Activated naive CD4-positive, alpha-beta T cell treated with anti-CD3 and anti-CD28 coated beads, Interleukin-2, amount 10 ng/mL, durations not matched to agents 7 days and 5 days (primary cell): ENCODE results near the gene ALG10B.
"Not testable (repeated sequence)": the region's sequence is repeated elsewhere in the genome, so short reads cannot be mapped to it uniquely, and the experiment has no call there.

Source experiments
- CTCF ChIA-PET: fragments of 350-600 bp; sonication (Branson Sonifier 250); formaldehyde crosslinking; loops from one replicate; lab custom pipeline; 2021; ENCODE audit warnings: antibody characterized with exemption; lab: Charles Lee
- DNase-seq: peaks from one replicate; pipeline ENCODE4 v3.0.0-alpha.2; 2020
- H3K27ac Mint-ChIP-seq: one replicate; pipeline ENCODE4 v1.8.0; 2021; ENCODE audit warnings: mild to moderate bottlenecking, moderate library complexity, mixed read lengths
- H3K27me3 Mint-ChIP-seq: one replicate; pipeline ENCODE4 v1.8.0; 2021; ENCODE audit warnings: mild to moderate bottlenecking, mixed read lengths
- H3K36me3 Mint-ChIP-seq: one replicate; pipeline ENCODE4 v1.8.0; 2021; ENCODE audit warnings: mixed read lengths
- H3K4me1 Mint-ChIP-seq: one replicate; pipeline ENCODE4 v1.8.0; 2021; ENCODE audit warnings: mixed read lengths
- H3K4me3 Mint-ChIP-seq: one replicate; pipeline ENCODE4 v1.8.0; 2021; ENCODE audit warnings: mild to moderate bottlenecking, moderate library complexity, mixed read lengths
- H3K9me3 Mint-ChIP-seq: one replicate; pipeline ENCODE4 v1.8.0; 2021; ENCODE audit warnings: mixed read lengths

Gene ALG10B

GRCh38 chr12:38342444-38342843, 25.9 kb downstream of the ALG10B start:
- no peaks in the 10 kb centered on the region for H3K4me1 Mint-ChIP-seq

GRCh38 chr12:38343256-38343655, 26.7 kb downstream of the ALG10B start:
- H3K36me3 Mint-ChIP-seq, H3K9me3 Mint-ChIP-seq, H3K27ac Mint-ChIP-seq, H3K4me3 Mint-ChIP-seq, CTCF ChIA-PET, H3K4me1 Mint-ChIP-seq, H3K27me3 Mint-ChIP-seq, DNase-seq: not testable (repeated sequence)

More at GRCh38 chr12:38342444-38342843, 25.9 kb downstream of the ALG10B start:
- Mint-ChIP-seq H3K36me3 (no peaks in the 10 kb centered on the region), H3K27me3 (peaks cover 4% of the 10 kb centered on the region), H3K9me3 (peaks cover 2% of the 10 kb centered on the region), H3K4me3 (no peak overlapping the region), H3K27ac (no peak overlapping the region)
- CTCF ChIA-PET: no interaction called here
- no peak for DNase-seq

- CTCF ChIA-PET, H3K4me1 Mint-ChIP-seq, H3K27me3 Mint-ChIP-seq, H3K4me3 Mint-ChIP-seq, H3K36me3 Mint-ChIP-seq, H3K9me3 Mint-ChIP-seq, H3K27ac Mint-ChIP-seq, DNase-seq: not testable (repeated sequence)
Observed at GRCh38 chr12:38343916-38344315, 27.3 kb downstream of the ALG10B start.

- Mint-ChIP-seq H3K27me3 (no peaks in the 10 kb centered on the region), H3K4me1 (peaks cover 3% of the 10 kb centered on the region), H3K27ac (no peak overlapping the region), H3K9me3 (no peaks in the 10 kb centered on the region), H3K4me3 (no peak overlapping the region), H3K36me3 (no peaks in the 10 kb centered on the region)
- CTCF ChIA-PET: no interaction called here
- DNase-seq: no peak
Observed at GRCh38 chr12:38350342-38351174, 34.0 kb downstream of the ALG10B start.

- H3K27ac Mint-ChIP-seq, H3K27me3 Mint-ChIP-seq, DNase-seq, H3K4me3 Mint-ChIP-seq, H3K36me3 Mint-ChIP-seq, H3K9me3 Mint-ChIP-seq, H3K4me1 Mint-ChIP-seq, CTCF ChIA-PET: not testable (repeated sequence)
Observed at GRCh38 chr12:38351175-38351508, 34.6 kb downstream of the ALG10B start.

- H3K9me3 Mint-ChIP-seq: no peaks in the 10 kb centered on the region
- H3K4me1 Mint-ChIP-seq: no peaks in the 10 kb centered on the region
- no peak overlapping the region for H3K4me3 Mint-ChIP-seq
- H3K36me3 Mint-ChIP-seq: no peaks in the 10 kb centered on the region
- no peaks in the 10 kb centered on the region for H3K27me3 Mint-ChIP-seq
- DNase-seq: no peak
- H3K27ac Mint-ChIP-seq: no peak overlapping the region
- CTCF ChIA-PET: interaction anchor here (0.6 kb wide), 1 partner anchor 114 kb away, joined by 4 read pairs; no protein-coding TSS in a partner anchor
Observed at GRCh38 chr12:38367506-38367905, 50.9 kb downstream of the ALG10B start.

GRCh38 chr12:38370311-38370710, 53.7 kb downstream of the ALG10B start:
- Mint-ChIP-seq H3K4me3 (no peak overlapping the region), H3K27ac (no peak overlapping the region), H3K4me1 (no peaks in the 10 kb centered on the region), H3K27me3 (no peaks in the 10 kb centered on the region), H3K36me3 (no peaks in the 10 kb centered on the region), H3K9me3 (no peaks in the 10 kb centered on the region)
- DNase-seq: no peak
- CTCF ChIA-PET: no interaction called here

- H3K36me3 Mint-ChIP-seq: no peaks in the 10 kb centered on the region
Observed at GRCh38 chr12:38373784-38374183, 57.2 kb downstream of the ALG10B start.

GRCh38 chr12:38374751-38375150, 58.2 kb downstream of the ALG10B start:
- Mint-ChIP-seq H3K4me3 (no peak overlapping the region), H3K36me3 (no peaks in the 10 kb centered on the region), H3K27ac (no peak overlapping the region), H3K4me1 (no peaks in the 10 kb centered on the region), H3K9me3 (peaks cover 2% of the 10 kb centered on the region), H3K27me3 (no peaks in the 10 kb centered on the region)
- DNase-seq: no peak
- CTCF ChIA-PET: no interaction called here

More at GRCh38 chr12:38373784-38374183, 57.2 kb downstream of the ALG10B start:
- DNase-seq: no peak
- Mint-ChIP-seq H3K4me1 (no peaks in the 10 kb centered on the region), H3K9me3 (peaks cover 2% of the 10 kb centered on the region), H3K4me3 (no peak overlapping the region), H3K27ac (no peak overlapping the region), H3K27me3 (no peaks in the 10 kb centered on the region)
- CTCF ChIA-PET: no interaction called here
